GM23338 (cell line): ENCODE data around the gene EPHA3. TPM values are rescaled to one million over a fixed set of nuclear protein-coding genes. Genes with fewer than 3 reads are reported as not detected.

ENCODE experiments used
- ATAC-seq: fragments of 200-7000 bp; cut with Tn5 transposase; 3 replicates; pipeline ENCODE4 v1.9.1; 2020
- DNase-seq: peaks from one replicate; pipeline ENCODE4 v3.0.0-alpha.2; 2015; ENCODE audit warnings: low spot score
- H2AFZ ChIP-seq: fragments of 200-600 bp; sonication (generic); 2 replicates; pipeline ENCODE4 v1.8.0; 2016; ENCODE audit warnings: antibody characterized with exemption, mild to moderate bottlenecking, moderate library complexity
- H3F3A ChIP-seq: fragments of 200-600 bp; sonication (generic); replicated peaks from 2 replicates; pipeline ENCODE4 v1.8.0; 2017; ENCODE audit warnings: antibody characterized with exemption, mixed run types, low read depth
- H3K27ac ChIP-seq: fragments of 200-600 bp; sonication (generic); 2 replicates; pipeline ENCODE4 v1.6.1; 2016; ENCODE audit warnings: low read depth
- H3K27me3 ChIP-seq: fragments of 200-600 bp; sonication (generic); 2 replicates; pipeline ENCODE4 v1.8.0; 2016; ENCODE audit warnings: mild to moderate bottlenecking, mixed run types, moderate library complexity; ENCODE audit not compliant: insufficient read depth
- H3K36me3 ChIP-seq: fragments of 200-600 bp; sonication (generic); 2 replicates; pipeline ENCODE4 v1.8.0; 2016; ENCODE audit warnings: mild to moderate bottlenecking; ENCODE audit not compliant: insufficient read depth
- H3K4me1 ChIP-seq: fragments of 200-600 bp; sonication (generic); 2 replicates; pipeline ENCODE4 v1.8.0; 2016; ENCODE audit warnings: mild to moderate bottlenecking, moderate library complexity; ENCODE audit not compliant: insufficient read depth
- H3K4me2 ChIP-seq: fragments of 200-600 bp; sonication (generic); 2 replicates; pipeline ENCODE4 v1.7.1; 2017; ENCODE audit warnings: mixed run types
- H3K4me3 ChIP-seq: fragments of 200-600 bp; sonication (generic); 2 replicates; pipeline ENCODE4 v1.6.1; 2016; ENCODE audit warnings: mixed run types
- H3K79me2 ChIP-seq: fragments of 200-600 bp; sonication (generic); replicated peaks from 2 replicates; pipeline ENCODE4 v1.8.0; 2017; ENCODE audit warnings: mild to moderate bottlenecking; ENCODE audit not compliant: insufficient read depth
- H3K9me2 ChIP-seq: fragments of 200-600 bp; sonication (generic); 2 replicates; pipeline ENCODE4 v1.8.0; 2017; ENCODE audit not compliant: insufficient read depth
- H4K20me1 ChIP-seq: fragments of 200-600 bp; sonication (generic); replicated peaks from 2 replicates; pipeline ENCODE4 v1.8.0; 2017; ENCODE audit warnings: mild to moderate bottlenecking; ENCODE audit not compliant: insufficient read depth
- H3K27ac Mint-ChIP-seq: 2 replicates; pipeline ENCODE4 v1.8.0; 2020; ENCODE audit warnings: inconsistent platforms, mild to moderate bottlenecking, moderate library complexity, mixed read lengths
- H3K27me3 Mint-ChIP-seq: 3 replicates; pipeline ENCODE4 v1.8.0; 2022; ENCODE audit warnings: low read depth, mild to moderate bottlenecking, moderate library complexity, mixed read lengths, inconsistent platforms; ENCODE audit not compliant: insufficient read depth, poor library complexity
- H3K36me3 Mint-ChIP-seq: 3 replicates; pipeline ENCODE4 v1.8.0; 2021; ENCODE audit warnings: low read depth, mild to moderate bottlenecking, inconsistent platforms, moderate library complexity, mixed read lengths
- H3K4me1 Mint-ChIP-seq: 3 replicates; pipeline ENCODE4 v1.8.0; 2020; ENCODE audit warnings: mild to moderate bottlenecking, inconsistent platforms, mixed read lengths
- H3K4me3 Mint-ChIP-seq: 3 replicates; pipeline ENCODE4 v1.8.0; 2021; ENCODE audit warnings: moderate library complexity, mild to moderate bottlenecking, inconsistent platforms, mixed read lengths
- H3K9me3 Mint-ChIP-seq: 3 replicates; pipeline ENCODE4 v1.8.0; 2020; ENCODE audit warnings: moderate library complexity, mild to moderate bottlenecking, inconsistent platforms, mixed read lengths
- CREB1 ChIP-seq: fragments of 250-450 bp; sonication (Bioruptor Pico); IDR thresholded peaks from 2 replicates; pipeline ENCODE4 v1.5.0; 2020; ENCODE audit warnings: low read depth, mild to moderate bottlenecking, moderate library complexity
- CTCF ChIP-seq, 2 experiments: fragments of 200-600 bp in 1 of 2; sonication (generic) in 1 of 2; conservative IDR thresholded peaks; 2 replicates each; pipeline versions ENCODE4 v1.5.1 to v1.6.1; 2016 to 2017; ENCODE audit warnings: antibody characterized with exemption in 2 of 2, low read depth in 2 of 2, mild to moderate bottlenecking in 2 of 2, moderate library complexity in 1 of 2
- ETS1 ChIP-seq: IDR thresholded peaks from 2 replicates; pipeline ENCODE4 v1.6.1; 2016; ENCODE audit warnings: antibody characterized with exemption
- EZH2 ChIP-seq: fragments of 200-600 bp; sonication (generic); IDR thresholded peaks from one replicate; pipeline ENCODE4 v1.8.0; 2017; ENCODE audit warnings: antibody characterized with exemption, mild to moderate bottlenecking, low read depth; ENCODE audit not compliant: unreplicated experiment
- EZH2phosphoT487 ChIP-seq: fragments of 200-600 bp; sonication (generic); IDR thresholded peaks from one replicate; pipeline ENCODE4 v1.8.1; 2018; ENCODE audit warnings: antibody characterized with exemption; ENCODE audit not compliant: unreplicated experiment
- JUNB ChIP-seq: IDR thresholded peaks from one replicate; pipeline ENCODE4 v1.6.1; 2016; ENCODE audit warnings: antibody characterized with exemption; ENCODE audit not compliant: unreplicated experiment
- NANOG ChIP-seq: IDR thresholded peaks from 2 replicates; pipeline ENCODE4 v1.6.1; 2016; ENCODE audit warnings: antibody characterized with exemption, borderline replicate concordance
- REST ChIP-seq: IDR thresholded peaks from one replicate; pipeline ENCODE4 v1.6.1; 2018; ENCODE audit warnings: antibody characterized with exemption; ENCODE audit not compliant: unreplicated experiment
- STAT1 ChIP-seq: IDR thresholded peaks from one replicate; pipeline ENCODE4 v1.6.1; 2016; ENCODE audit warnings: antibody characterized with exemption; ENCODE audit not compliant: unreplicated experiment
- ZNF114 ChIP-seq: fragments of 250-450 bp; sonication (Bioruptor Pico); IDR thresholded peaks from 2 replicates; pipeline ENCODE4 v1.5.0; 2020; ENCODE audit warnings: mild to moderate bottlenecking, moderate library complexity
- ZNF331 ChIP-seq: fragments of 250-450 bp; sonication (Bioruptor Pico); IDR thresholded peaks from 2 replicates; pipeline ENCODE4 v1.5.0; 2020; ENCODE audit warnings: low read depth, mild to moderate bottlenecking, moderate library complexity
- ZNF462 ChIP-seq: fragments of 250-450 bp; sonication (Bioruptor Pico); IDR thresholded peaks from 2 replicates; pipeline ENCODE4 v1.5.0; 2020; ENCODE audit warnings: mild to moderate bottlenecking, moderate library complexity
- polyA plus RNA-seq: library from polyadenylated mRNA; unstranded; fragments of >200 nt; fragmentation: Nextera tagmentation; extraction: Ambion mirVana; gene quantifications from 2 replicates; pipeline ENCODE4 v1.2.1, GENCODE V29; 2016
- total RNA-seq: library from RNA; depleted of rRNA; stranded (reverse); fragments of >200 nt; shearing (Covaris generic); gene quantifications from 2 replicates; pipeline ENCODE4 v1.2.3, GENCODE V29; 2014

The EPHA3 gene
- total and polyA plus RNA-seq, 2 experiments from 2014 or later: 0.05 to 0.21 TPM

- Mint-ChIP-seq H3K9me3 (no peaks in the 10 kb centered on the region), H3K27me3 (no peaks in the 10 kb centered on the region), H3K36me3 (no peaks in the 10 kb centered on the region), H3K4me1 (peaks cover 3% of the 10 kb centered on the region; the same call in 2 of the 3 replicates), H3K4me3 (no peak overlapping the region), H3K27ac (no peak overlapping the region)
- H3K36me3 ChIP-seq: no peaks in the 10 kb centered on the region
- H3F3A ChIP-seq: no peaks in the 10 kb centered on the region
- no peak for ATAC-seq
- H3K4me3 ChIP-seq: no peak overlapping the region
- H3K27me3 ChIP-seq: no peaks in the 10 kb centered on the region
- DNase-seq: no peak
- H4K20me1 ChIP-seq: no peaks in the 10 kb centered on the region
- H3K9me2 ChIP-seq: peaks cover 4% of the 10 kb centered on the region
- no peak overlapping the region for H3K4me2 ChIP-seq
- no peaks in the 10 kb centered on the region for H3K79me2 ChIP-seq
- no peaks in the 10 kb centered on the region; the same call in 1 of the 2 replicates for H3K4me1 ChIP-seq
- H2AFZ ChIP-seq: no peak overlapping the region
- no peak overlapping the region for H3K27ac ChIP-seq
- TF ChIP-seq ZNF331 (CRISPR knock-in tag): no peak
- TF ChIP-seq JUNB: no peak
- no peak for TF ChIP-seq ZNF462 (CRISPR knock-in tag)
- TF ChIP-seq STAT1: no peak
- TF ChIP-seq EZH2: no peak
- TF ChIP-seq NANOG: no peak
- no peak for TF ChIP-seq CREB1 (CRISPR knock-in tag)
- no peak for TF ChIP-seq ETS1
- TF ChIP-seq EZH2phosphoT487: no peak
- TF ChIP-seq REST: no peak
- TF ChIP-seq CTCF (conservative IDR thresholded peaks at IDR 0.05; ENCODE audit: low read depth in 2 of 2): no peak
- no peak for TF ChIP-seq ZNF114 (CRISPR knock-in tag)
These were observed 255.8 kb downstream of the EPHA3 start for GRCh38 chr3:89363171-89363570.
